ENCODE data around the gene E2F6.

E2F6 gene, protein sequence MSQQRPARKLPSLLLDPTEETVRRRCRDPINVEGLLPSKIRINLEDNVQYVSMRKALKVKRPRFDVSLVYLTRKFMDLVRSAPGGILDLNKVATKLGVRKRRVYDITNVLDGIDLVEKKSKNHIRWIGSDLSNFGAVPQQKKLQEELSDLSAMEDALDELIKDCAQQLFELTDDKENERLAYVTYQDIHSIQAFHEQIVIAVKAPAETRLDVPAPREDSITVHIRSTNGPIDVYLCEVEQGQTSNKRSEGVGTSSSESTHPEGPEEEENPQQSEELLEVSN

DNA sequence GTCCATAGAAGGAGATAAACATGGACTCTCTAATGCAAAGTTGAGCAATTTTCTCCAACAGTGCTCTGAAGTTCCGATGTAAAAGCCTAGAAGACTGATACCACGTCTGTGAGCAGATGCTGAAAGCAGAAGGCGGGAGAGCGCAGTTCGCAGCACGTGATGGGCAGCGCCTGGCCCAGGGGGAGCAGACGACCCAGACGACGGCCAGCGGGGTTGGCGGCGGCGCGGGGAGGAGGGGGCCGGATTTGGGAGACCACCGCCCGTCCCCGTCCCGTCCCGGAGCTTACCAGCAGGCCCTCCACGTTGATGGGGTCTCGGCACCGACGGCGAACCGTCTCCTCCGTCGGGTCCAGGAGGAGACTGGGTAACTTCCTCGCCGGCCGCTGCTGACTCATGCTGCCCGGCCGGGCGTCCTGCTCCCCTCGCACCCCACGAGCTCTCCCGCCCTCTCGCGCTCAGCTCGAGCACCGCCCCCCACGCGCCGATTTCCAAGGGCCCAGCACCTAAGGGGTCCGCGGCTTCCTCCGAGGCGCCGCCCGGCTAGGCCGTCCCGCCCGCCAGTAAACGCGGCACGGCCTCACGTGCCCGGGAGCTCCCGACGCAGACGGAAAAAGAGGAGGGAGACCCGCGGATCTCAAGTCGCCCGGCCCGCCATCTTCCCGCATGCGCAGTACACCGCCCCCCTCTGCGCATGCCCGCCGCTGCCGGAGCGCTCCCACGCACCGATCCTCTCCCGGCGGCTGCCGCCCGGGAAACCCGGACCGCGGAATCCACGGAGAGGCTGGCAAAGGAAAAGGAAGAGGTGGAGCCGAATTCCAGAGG, at the start of gene E2F6:
TSS of gene E2F6 (minus strand) at position 677 of the 822 bp plus-strand sequence. CDS start at position 395, 282 bp downstream.
- peak; percentile 78 for DNase-seq

DNA sequence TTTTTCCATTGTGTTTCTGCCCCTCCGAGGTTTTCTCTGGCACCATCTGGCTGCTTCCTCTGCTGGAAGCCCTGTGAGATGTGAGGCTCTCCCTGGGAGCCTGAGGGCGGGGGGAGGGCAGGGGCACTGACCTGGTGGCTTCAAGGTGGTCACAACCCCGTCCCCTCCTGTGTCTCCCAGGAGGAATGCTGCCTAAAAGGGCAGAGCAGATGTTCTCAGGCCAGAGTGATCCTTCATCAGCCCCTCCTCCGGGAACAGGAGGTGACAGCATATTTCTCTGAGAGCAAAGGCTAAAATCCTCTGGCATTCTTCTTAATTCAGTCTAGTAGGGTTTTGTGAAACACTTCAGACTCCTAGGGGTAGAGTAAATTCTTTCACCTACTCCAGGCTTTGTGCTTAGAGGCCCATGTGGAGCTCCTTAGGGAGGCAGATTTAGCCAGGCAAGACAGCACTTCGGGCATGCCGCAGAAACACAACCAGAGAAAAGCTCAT, 49.6 kb upstream of the E2F6 start:
- peak; percentile 10 for DNase-seq

DNA sequence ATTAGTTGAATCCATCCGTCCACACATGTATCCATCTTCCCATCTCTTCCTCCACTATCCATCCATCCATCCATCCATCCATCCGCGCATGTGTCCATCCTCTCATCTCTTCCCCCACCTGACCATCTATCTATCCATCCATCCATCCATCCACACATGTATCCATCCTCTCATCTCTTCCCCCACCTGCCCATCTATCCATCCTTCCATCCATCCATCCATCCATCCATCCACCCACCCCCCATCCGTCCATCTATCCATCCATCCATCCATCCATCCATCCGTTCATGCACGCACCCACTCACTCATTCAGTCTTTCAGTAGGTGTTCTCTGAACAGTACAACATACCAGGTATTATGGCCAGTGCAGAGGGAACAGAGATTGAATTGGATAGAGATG, 48.9 kb upstream of the E2F6 start:
- no peak for DNase-seq

DNA sequence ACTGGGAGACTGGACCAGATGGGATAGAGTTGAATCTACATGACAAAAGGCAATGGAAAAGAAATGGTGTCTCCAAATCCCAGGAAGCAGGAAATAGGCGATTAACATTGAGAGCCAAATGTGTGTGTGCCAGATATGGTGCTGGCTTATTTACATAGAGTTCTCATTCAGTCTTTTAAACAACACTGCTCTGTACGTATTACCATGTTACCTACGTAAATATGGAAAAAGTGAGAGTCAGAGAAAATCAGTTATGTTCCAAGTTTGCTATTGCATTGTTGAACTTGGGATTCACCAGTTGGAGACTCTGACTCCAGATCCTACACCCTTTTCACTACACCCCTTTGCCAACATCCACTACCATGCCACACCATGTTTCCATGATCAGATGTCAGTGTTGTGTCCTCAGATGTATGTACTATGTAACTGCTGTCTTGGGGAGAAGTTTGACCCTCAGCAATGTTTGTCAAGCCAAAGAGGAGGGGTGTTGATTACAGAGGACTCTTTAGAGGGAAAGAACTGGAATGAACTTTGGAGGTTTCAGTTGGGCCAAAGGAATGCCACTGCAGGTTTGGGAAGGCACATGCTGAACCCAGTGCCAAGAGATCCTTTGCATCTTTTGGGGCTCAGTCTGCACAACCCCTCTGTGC, 48.2 kb upstream of the E2F6 start:
- no peak for DNase-seq

DNA sequence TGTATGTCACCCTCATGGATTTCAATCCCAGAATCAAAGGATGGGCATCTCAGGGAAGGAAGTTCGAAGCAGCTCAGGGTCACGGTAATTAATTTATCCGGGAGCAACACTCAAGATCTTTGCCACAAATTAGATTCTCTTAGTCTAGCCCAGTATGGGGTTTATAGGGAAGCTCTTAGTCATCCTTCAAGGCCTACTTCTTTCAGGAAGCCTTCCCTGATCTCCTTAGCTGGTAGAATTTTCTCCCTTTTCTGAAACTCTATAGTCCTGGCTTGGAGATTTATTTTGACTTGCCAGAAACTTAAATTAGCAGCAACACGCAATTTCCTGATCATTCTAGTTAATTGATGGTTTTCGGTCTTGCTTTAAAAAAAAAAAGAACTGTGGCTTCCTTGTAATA, 47.4 kb upstream of the E2F6 start:
- no peak for DNase-seq

DNA sequence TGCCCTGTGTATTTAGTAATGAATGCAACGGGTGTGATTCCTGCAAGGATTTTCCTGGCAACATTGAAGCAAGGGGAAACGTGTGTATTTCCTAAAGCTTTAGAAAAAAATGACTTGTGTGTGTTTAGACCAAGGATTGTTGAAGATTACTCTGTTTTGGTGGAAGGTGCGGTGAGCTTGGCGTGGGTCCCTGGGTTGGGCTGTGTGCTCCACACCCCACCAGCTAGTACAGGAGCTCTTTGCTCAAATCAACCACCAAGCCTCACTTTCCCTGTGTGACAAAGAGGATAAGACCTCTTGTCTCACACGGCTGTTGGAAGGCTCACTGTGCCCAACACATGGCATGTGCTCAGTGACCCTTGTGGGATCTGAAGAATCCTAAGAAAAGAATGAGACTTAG, 46.5 kb upstream of the E2F6 start:
- no peak for DNase-seq

DNA sequence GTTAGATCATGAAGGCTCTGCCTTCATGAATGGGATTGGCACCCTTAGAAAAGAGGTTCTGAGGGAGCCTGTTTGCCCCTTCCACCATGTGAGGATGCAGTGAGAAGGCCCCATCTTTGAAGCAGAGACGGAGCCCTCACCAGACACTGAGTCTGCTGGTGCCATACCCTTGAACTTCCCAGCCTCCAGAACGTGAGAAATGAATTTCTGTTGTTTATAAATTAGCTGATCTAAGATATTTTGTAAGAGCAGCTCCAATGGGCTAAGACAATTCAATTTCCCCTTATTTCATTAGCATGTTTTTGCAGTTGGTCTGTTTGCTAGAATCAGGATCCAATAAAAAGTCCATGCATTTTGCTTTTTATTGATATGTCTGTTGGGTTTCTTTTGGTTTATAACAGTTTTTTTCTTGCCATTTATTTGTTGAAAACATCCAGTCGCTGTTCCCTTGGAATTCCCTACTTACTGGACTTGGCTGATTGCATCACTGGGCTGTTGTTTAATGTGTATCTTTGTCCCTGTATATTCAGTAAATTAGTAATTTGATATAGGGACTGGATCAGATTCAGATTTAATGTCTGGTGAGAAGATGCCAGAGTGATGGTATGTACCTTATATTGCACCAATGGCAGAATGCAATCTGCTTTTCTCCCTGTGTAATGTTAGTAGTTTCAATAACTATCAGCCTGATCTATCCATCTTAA, 43.8 kb upstream of the E2F6 start:
- DNase-seq = no peak

DNA sequence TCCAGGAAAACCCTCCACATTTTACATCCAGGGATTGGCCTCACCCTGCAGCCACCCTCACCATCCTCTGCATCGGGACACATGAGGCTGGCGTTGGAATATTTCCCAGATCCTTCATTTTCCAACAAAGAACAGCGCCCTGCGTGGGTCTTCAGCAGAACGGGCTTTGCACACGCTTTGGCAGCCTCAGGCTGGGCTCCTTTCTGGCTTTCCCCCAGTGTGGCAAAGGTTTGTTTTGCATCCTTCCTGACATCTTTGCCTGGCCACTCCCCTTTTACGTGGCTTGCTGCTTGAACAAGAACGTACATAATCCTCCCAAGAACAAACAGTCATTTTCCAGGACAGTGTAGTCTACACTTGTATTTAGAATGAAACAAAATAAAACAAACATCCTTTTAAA, 42.3 kb upstream of the E2F6 start:
- no peak for DNase-seq

DNA sequence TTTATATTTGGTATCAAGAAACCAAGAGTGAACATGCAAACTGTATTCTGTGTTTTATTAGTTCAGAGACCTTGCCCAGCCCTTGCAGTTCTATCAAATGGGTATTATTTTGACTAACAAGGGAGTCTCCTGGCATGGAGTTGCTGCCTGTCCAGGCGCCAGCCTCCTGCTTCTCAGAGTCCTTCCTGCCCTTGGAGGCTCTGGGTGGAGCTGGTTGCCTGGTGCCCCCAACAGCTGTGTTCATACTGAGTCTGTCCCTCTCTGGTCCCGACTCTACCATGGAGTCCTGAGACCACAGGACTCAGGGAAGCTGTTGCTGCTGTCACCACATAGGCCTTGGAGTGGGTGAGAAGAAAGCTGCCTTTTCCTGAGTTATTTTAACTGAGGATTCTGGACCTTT, 41.6 kb upstream of the E2F6 start:
- no peak for DNase-seq

DNA sequence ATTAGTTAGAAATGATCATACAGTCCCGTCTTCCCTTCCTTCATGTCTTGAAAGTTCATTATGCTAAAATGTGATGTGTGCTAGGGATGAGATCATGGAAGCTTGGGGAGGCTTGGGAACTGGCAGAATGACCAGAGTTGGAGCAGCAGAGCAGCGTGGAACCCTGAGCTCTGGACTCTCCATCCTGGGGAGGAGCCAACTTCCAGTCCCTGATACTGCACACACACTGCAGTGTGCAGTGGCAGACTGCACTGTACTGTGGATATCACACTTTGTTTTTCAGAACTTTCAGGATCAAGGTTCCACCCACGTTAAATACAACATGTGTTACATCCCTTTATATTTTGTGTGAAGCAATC, 40.6 kb upstream of the E2F6 start:
- DNase-seq = no peak

DNA sequence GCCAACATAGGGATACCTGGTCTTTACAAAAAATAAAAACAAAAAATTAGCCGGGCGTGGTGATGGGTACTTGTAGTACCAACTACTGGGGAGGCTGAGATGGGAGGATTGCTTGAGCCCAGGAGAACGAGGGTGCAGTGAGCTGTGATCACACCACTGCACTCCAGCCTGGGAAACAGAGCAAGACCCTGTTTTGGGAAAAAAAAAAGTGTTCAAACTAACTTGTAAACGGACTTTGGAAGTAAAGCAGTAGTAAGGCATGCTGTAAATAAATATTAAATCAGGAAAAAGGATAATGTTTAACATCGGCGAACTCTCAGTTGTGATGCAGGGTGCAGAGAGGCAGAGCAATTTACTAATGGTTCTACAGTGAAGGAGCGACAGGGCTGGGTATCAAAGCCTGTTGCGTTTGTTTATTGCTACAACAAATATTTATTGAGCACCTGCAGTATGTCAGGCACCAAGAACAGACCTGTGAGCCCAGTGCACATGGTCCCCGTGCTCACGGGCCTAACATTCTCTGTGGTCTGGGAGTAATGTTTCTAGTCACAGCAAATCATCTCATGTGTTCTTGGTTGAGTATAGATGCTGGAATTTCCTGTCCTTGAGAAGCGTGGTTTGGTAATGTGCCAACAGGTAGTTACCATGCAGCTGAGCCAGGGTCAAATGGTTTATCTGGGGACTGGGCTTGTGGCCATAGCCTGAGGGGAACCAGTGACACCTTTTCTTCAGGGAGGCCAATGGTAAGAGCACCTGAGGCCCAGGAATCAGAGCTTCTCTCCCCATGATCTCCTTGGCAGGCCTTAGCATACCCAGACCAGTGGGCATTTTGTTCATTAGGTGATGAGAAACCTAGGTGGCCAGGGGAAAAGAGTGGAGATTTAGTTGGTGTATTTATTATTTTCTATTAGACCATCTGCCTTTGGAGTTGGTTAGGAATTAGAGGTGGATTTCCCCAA, 40.0 kb upstream of the E2F6 start:
- no peak for DNase-seq

DNA sequence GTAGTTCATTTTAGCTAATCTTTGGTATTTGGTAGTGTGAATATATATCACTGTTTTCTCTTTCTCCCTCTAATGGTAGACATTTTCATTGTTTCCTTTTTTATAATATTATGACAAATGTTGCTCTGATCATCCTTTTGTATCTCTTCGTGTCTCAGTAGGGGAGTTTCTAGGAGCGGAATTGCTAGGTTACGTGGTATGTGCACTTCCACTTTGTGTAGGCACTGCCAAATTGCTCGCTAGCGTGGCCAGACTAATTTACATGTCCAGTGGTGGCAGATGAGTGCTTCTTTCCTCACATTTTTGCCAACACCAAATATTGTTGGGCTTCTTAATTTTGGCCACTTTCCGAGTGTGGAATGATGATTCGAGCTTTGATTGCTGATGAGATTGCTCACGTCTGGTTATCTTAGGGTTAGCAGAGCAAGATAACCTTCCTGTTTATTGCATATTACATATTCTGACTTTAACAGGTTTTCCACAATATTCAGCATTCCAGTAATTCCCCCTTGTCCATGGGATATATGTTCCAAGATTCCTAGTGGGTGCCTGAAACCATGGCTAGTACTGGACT, 37.5 kb upstream of the E2F6 start:
- DNase-seq = no peak

DNA sequence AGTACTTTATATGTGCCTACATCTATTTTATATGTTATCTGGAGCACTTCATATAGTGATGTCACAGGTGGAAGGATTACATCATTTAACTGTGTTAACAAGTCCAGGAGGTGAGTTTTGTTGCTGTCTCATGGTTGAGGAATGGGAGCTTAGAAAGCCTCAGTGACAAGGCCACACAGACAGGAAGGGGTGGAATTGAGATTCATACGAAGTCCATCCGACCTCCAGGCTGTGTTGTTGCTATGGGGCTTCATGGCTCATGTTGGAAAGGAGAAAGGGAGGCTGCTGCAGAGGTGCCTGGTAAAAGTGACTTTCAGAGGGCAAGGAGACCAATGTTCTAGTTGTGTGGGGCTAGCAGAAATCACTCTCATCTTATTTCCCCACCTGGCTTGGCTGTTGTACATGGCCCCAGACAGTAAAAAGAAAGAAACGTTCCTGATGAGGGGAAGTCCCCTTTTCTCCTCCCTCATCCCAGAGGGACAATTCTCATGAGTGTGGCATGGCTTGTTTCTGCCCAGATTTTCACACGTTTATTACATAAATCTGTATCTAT, 36.9 kb upstream of the E2F6 start:
- no peak for DNase-seq

DNA sequence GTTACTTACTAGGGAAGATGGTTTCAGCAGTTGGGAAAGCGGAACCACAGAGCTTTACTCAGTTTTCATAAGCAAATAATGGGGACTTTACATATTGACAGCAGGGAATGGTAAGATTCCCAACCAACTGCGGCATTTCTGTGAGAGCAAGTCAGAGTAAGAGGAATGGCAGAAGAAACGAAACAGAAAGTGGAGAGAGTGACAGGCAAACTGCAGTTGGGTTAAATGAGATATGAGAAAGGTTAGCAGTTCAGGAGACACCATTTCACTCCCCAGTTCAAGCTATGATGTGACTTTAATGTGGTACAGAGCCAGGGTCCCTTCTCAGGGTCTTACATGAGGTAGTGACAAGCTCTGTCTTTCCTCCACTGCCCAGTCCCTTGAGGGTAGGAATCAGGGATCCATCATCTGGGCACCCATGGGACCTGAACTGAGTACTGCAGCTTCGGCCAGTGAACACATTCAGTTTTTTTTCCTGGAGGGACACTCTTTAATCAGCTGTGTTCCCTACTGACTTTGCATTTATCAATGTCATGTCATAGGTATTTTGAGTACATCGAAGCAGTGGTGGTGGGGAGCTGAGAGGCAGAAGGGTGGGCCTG, 34.8 kb upstream of the E2F6 start:
- no peak for DNase-seq

DNA sequence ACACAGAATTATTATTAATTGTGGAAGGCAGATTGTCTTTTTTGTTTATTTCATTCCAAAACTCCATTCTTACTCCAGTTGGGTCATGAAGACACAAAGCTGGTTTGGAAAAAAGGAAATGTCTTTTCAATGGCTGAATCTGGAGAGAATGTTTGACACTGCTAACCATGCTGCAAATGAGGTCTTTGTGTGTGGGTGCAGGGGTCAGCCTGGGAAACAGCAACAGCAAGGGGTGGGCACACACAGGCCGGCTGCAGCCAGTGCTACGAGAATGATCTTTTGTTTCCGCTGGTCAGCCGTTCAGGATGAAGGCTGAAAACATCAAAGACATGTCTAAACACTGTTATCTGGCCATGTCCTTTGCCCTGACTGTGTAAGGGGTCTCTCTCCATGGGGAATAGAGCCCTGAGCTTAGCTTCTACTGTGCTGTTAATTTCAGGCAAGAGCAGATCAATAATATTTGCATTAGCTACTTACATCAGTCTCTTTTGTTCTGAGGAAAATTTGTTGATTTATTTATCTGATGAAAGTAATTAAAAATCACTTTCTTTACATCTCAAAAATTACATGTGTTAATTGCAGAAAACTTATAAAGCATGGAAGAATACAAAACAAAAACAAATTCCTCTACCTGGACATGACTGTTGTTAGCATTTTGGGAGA, 33.3 kb upstream of the E2F6 start:
- DNase-seq = no peak

DNA sequence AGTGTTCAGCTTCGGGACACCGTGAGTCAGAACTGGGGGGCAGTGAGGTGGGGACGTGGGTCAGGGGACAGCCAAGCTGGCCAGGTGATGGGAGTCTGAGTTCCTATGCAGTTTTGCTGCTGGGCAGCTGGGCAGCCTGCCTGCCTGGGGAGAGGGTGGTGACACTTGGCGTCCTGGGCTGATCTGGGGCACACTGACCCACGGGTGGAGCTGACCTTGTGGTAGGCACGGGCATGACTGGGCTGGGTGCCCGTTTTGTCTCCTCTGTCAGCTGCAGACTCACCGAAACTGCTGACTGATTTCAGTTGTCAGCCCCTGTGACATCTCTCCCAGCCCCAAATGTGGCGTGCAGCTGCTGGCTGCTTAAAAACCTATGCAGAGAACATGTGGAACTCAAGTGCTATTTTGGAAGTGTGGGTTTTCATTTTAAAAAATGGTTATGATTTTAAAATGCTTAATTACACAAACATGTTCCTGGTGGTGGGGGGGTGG, 32.6 kb upstream of the E2F6 start:
- DNase-seq = no peak

DNA sequence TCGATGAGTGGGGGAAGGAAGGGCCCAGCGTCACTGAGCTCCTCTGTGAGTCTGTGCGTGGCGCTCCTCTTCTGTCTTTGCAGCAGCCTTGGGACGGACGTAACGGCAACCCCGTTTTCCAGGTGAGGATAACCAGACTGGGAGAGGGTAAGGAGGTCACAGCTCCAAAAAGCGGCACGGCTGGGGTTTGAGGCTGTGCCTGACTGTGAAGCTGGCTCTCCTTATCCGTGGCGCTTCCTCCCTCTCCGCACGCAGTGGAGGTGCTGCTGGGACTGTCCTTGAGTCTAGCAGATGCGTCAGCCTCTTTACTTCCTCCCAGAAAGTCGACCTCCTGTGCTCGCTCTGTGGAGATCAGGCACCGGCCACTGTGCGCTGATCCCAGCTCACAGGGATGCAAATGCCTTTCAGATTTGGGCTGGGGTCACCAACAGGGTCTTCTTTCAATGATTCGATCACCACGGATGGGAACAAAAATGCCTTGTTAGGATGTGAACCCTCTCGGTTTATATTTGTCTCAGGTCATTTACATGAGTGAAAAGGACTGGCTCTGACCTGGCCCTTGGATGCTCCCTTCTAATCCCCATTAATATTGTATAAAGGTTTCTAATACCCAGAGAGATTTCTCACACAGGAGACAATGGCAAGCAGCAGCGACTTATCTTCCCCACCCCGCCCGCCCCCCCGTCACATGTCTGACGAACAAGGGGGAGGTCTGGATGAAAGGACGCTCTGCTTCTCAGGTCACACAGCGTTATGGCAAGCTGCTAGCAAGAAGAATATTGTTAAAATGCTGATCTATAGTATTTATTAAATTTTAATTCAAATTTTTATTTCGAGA, 30.1 kb upstream of the E2F6 start:
- peak; percentile 83 for DNase-seq

DNA sequence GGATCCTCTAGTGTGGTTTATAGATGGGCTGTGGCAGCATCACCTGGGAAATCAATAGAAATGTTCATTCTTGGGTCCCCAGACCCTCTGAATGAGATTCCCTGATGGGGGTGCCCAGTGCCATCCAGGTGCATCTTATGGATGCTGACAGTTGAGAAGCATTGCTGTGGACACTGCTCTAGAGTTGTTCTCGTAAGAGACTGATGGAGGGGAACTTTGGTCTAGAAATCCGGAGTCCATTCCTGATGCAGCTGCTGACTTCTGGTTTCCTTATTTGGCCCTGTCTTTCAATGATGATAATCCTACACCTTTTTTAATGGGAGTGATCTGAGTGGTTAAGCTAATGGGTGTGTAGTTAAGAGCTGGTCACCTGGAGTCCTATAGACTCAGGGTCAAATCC, 28.3 kb upstream of the E2F6 start:
- no peak for DNase-seq

DNA sequence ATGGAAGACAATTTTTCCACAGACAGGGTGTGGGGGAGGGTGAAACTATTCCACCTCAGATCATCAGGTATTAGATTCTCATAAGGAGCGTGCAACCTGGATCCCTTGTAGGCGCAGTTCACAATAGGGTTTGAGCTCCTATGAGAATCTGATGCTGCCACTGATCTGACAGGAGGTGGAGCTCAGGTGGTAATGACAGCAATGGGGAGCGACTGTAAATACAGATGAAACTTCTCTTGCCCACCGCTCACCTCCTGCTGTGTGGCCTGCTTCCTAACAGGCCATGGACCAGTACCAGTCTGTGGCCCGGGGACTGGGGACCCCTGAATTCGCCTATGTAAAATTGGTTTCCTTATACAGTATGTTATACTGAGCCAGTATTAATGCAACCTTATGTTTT, 27.3 kb upstream of the E2F6 start:
- DNase-seq = no peak
